OCI-M1 (cell line): ENCODE data around the gene ZRANB3.
A peak's percentile ranks its signal among the peaks of the same experiment; 100 is the strongest.

Experiments
- DNase-seq: peaks from one replicate; lab custom pipeline; 2025; lab: John Stamatoyannopoulos, UW

Gene ZRANB3

DNA sequence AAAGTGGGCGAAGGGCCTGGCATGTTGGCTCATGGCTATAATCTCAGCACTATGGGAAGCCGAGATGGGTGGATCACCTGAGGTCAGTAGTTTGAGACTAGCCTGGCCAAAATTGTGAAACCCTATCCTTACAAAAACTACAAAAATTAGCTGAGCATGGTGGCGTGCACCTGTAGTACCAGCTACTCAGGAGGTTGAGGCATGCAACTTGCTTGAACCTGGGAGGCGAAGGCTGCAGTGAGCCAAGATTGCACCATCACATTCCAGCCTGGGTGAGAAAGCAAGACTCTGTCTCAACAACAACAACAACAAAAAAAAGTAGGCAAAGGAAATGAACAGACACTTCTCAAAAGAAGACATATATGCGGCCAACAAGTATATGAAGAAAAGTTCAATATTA is 282.4 kb downstream of the ZRANB3 start:
- DNase-seq = no peak

- DNase-seq = no peak
Observed at GRCh38 chr2:135246711-135247270, 284.2 kb downstream of the ZRANB3 start.

GRCh38 chr2:135245071-135245470 is 285.9 kb downstream of the ZRANB3 start:
- DNase-seq = peak; percentile 35

- DNase-seq = no peak
Observed at GRCh38 chr2:135238651-135239050, 292.4 kb downstream of the ZRANB3 start.

- no peak for DNase-seq
Observed at GRCh38 chr2:135230150-135230549, 300.9 kb downstream of the ZRANB3 start.

DNA sequence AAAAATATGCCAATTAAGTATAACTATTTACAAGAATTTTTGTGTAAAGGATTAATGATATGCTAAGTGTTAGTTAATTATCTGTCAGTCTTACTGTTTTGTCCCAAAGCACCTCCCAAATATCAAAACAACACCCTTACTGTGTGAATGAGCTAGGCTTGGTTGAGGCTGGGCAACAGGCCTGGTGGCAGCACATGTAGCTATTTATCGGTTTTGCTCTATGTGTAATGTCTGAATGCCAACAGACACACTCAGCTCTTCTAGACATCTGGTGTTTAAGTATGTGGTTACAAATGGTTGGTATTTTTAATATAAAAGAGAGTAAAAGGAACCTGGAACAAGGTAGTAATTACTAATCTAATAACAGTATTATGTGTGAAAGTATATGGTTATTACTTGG is 303.6 kb downstream of the ZRANB3 start:
- DNase-seq = no peak

DNA sequence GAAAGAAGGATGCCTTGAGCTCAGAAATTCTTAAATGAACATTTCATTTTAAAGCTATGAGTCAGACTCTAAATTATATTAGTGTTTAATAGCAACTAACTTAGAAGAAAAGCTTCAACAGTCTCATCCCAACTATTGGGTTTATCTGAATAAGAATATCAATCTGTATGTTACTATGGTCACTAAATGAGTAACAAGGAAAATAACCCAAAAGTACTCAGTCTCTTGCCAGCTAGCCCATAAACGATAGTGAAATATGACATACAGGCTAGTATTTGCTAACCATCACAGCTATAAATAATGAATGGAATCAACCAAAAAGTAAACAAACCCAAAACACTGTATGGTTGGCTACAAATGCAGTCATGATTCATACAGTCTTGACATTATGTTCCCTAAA is 304.1 kb downstream of the ZRANB3 start:
- no peak for DNase-seq

GRCh38 chr2:135225781-135226180 is 305.2 kb downstream of the ZRANB3 start:
- DNase-seq = no peak

- DNase-seq = no peak
Observed at GRCh38 chr2:135219226-135219625, 311.8 kb downstream of the ZRANB3 start.

GRCh38 chr2:135218426-135218825 is 312.6 kb downstream of the ZRANB3 start:
- DNase-seq = no peak

DNA sequence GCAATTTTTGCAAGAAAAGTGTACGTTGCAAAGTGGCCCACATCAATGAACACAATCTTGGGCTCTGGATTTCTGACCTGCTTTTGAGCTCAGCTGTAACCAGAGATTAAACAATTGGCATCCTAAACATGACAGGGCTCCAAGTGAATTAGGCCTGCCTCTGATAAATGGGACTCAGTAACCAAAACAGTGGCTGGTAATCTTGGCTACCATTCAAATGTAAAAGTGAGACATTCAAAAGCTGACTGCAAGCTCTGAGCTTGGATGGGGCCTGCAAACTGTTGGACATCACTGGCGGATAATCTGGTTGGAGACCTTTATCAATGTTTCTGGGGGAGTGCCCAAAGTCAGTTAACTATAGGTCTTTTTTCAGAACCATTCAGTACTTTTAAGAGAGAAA is 318.3 kb downstream of the ZRANB3 start:
- no peak for DNase-seq

DNA sequence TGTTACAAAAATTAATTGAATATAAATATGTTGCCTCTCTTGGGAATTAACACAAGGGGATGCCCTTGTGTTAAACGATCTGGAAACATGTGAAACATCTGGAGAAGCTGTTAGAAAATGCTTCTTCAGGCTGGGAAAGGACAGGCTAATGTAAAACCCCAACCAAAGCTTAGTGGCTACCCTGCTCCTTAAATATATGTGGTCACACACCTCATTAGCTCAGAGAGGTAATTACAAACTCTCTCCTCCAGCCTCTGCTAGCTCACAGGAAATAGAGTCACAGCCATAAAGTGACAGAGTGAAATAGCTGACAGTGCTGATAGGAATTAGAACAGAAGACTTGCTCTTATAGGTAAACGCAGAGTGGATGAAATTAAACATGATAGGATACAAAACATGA is 323.0 kb downstream of the ZRANB3 start:
- DNase-seq = no peak

- no peak for DNase-seq
Observed at GRCh38 chr2:135203944-135204343, 327.1 kb downstream of the ZRANB3 start.

DNA sequence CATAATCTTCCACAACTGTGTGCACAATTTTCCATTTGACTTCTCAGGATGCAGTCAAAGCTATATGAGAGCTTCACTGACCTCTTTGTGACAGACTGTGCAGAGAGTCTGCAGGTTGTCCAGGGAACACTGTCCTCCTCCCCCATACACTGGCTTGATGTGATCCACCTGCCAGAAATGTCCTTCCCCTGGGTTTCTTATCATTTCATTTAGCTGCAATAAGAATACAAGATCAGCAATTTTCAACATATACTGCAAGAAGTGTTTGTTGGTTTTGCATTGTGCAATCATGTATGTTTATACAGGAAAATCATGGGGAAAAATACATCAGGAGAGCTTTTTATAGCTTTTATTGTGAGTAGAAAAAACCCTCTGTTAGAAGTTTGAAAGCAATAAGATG is 328.3 kb downstream of the ZRANB3 start:
- no peak for DNase-seq

DNA sequence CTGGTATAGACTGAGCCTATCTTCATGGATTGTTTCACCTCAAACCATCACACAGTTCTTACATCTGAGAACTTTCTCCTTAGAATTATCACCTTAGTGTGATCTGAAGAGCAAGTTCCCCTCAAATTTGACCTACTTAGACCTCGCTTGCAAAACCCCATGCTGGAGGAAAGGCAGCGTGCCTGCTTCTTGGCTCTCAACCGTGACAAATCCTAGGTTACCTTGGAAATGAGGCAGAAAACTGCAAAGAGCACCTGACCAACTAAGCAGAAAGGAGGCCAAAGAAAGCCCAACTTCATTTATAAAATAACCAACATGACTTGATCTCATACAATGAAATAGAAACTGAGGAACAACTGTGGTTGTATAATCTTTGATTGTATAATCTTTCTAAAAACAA is 332.5 kb downstream of the ZRANB3 start:
- no peak for DNase-seq

- DNase-seq = no peak
Observed at GRCh38 chr2:135190799-135191198, 340.2 kb downstream of the ZRANB3 start.

- no peak for DNase-seq
Observed at GRCh38 chr2:135189148-135189547, 341.9 kb downstream of the ZRANB3 start.

DNA sequence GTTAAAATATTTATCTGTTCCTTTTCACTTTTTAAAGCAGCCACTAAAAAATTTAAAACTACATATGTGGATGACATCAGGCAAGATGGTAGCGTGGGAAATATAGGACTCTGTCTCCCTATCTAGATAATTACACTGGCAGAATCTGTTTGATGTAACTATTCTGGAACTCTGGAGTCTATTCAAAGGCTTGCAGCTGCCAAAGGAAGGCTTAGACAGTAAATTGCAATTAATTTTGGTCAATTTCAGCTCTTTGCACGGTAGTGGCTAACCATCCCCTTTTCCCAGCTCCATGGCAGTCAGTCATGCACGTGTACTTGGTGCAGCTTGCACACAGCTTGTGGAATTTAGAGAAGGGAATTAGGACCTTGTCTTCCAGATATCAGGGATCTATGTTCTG is 343.7 kb downstream of the ZRANB3 start:
- no peak for DNase-seq

- DNase-seq = no peak
Observed at GRCh38 chr2:135186054-135186453, 345.0 kb downstream of the ZRANB3 start.

DNA sequence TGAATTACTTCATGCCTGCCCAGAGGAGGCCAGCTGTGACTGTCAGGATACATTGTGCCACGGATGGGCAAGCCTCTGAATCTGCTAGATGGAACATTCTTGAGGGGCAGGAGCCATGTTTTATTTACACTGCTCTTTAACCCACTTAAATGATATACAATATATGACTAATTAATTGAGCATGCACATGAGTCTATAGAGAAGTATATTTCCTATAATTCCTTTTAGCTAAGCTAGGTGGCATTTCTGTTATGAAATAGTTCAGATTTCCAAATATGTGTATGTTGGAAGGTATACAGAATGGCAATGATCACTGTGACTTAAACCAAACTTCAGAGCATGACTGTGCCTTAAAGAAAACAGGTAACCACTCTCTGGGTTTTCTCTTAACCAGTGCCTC is 347.2 kb downstream of the ZRANB3 start:
- no peak for DNase-seq

- no peak for DNase-seq
Observed at GRCh38 chr2:135182601-135183000, 348.4 kb downstream of the ZRANB3 start.

GRCh38 chr2:135182190-135182589 is 348.8 kb downstream of the ZRANB3 start:
- no peak for DNase-seq

DNA sequence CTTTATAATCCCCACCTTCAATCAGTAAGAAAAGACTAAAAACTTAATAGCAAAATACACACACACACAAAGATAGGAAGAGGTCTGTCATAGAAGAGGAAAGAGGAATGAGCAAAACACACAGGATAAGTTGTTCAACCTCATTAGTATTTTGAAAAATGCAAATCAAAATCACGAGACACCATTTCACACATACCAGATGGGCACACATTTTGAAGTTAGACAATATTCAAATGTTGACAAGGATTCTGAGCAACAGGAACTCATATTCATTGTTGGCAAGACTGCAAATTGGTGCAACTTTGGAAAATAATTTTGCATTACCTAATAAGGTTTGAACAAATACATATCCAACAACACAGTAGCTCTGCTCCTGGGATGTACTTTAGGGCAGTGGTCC is 351.3 kb downstream of the ZRANB3 start:
- no peak for DNase-seq

DNA sequence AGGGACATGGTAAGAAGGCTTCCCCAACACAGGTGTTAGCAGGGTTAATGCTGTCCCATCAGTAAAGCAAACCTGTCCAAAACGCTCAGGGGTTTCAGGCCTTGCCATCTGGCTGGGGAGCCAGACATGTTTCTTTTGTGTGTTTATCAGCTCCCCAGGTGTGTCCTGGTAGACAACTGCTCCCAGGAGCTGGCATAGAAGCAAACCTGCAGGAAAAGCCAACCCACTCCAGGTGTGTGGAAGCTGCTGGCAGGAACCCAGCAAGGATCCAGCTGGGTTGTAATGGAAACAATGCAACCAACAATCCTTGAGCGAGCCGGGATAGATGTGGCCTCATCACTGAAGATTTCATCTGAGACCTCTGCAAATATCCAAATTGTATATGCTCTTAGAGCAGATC is 355.8 kb downstream of the ZRANB3 start:
- DNase-seq = no peak

- DNase-seq = no peak
Observed at GRCh38 chr2:135174810-135175093, 356.3 kb downstream of the ZRANB3 start.
